Gastrocnemius medialis (tissue), 4 donors: Measurements from ENCODE around the gene C10orf53.

Experiments
- POLR2A ChIP-seq, 2 donors: fragments of 450-650 bp; IDR thresholded peaks; one replicate each; pipeline ENCODE4 v1.6.1; 2017; ENCODE audit warnings: antibody characterized with exemption in 2 of 2, mild to moderate bottlenecking in 2 of 2, moderate library complexity in 2 of 2
- TF ChIP-seq, protein P1 (sequence below), 5 experiments: fragments of 450-650 bp in 3 of 5; fragments of 200-600 bp in 2 of 5; sonication (generic) in 2 of 5; IDR thresholded peaks in 4 of 5; conservative IDR thresholded peaks in 1 of 5; 1 replicate in 4 of 5; 2 replicates in 1 of 5; pipeline ENCODE4 v1.5.1; 2016 to 2019; ENCODE audit warnings: antibody characterized with exemption in 5 of 5, mild to moderate bottlenecking in 3 of 5, moderate library complexity in 3 of 5

- TF ChIP-seq, protein P1, sequence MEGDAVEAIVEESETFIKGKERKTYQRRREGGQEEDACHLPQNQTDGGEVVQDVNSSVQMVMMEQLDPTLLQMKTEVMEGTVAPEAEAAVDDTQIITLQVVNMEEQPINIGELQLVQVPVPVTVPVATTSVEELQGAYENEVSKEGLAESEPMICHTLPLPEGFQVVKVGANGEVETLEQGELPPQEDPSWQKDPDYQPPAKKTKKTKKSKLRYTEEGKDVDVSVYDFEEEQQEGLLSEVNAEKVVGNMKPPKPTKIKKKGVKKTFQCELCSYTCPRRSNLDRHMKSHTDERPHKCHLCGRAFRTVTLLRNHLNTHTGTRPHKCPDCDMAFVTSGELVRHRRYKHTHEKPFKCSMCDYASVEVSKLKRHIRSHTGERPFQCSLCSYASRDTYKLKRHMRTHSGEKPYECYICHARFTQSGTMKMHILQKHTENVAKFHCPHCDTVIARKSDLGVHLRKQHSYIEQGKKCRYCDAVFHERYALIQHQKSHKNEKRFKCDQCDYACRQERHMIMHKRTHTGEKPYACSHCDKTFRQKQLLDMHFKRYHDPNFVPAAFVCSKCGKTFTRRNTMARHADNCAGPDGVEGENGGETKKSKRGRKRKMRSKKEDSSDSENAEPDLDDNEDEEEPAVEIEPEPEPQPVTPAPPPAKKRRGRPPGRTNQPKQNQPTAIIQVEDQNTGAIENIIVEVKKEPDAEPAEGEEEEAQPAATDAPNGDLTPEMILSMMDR (IDR thresholded peaks at IDR 0.05 in 4 of 5, conservative IDR thresholded peaks at IDR 0.05 in 1 of 5) = no peak
- TF ChIP-seq POLR2A (IDR thresholded peaks at IDR 0.05) = no peak
These were observed 15.0 kb downstream of the C10orf53 start for GRCh38 chr10:49694466-49694865.
